Karpas-422 (cell line): ENCODE measurements around the gene ELFN1. TPM values are rescaled to one million over a fixed set of nuclear protein-coding genes. Genes with fewer than 3 reads are reported as not detected.

Experiments used
- DNase-seq: peaks from one replicate; pipeline ENCODE4 v3.0.0-alpha.2; 2015
- H2AFZ ChIP-seq: fragments of 200-600 bp; sonication (generic); 2 replicates; pipeline ENCODE4 v1.6.1; 2014; ENCODE audit warnings: antibody characterized with exemption, low read length, mixed read lengths
- H3K27ac ChIP-seq: fragments of 200-600 bp; sonication (generic); 2 replicates; pipeline ENCODE4 v1.5.1; 2014; ENCODE audit warnings: mild to moderate bottlenecking, low read length, moderate library complexity
- H3K27me3 ChIP-seq: fragments of 200-600 bp; sonication (generic); 2 replicates; pipeline ENCODE4 v1.6.1; 2014; ENCODE audit warnings: low read length, mixed read lengths
- H3K36me3 ChIP-seq: fragments of 200-600 bp; sonication (generic); 2 replicates; pipeline ENCODE4 v1.6.1; 2014; ENCODE audit warnings: low read length, mixed read lengths; ENCODE audit not compliant: insufficient read depth
- H3K4me1 ChIP-seq: fragments of 200-600 bp; sonication (generic); 2 replicates; pipeline ENCODE4 v1.6.1; 2014; ENCODE audit warnings: mild to moderate bottlenecking, low read length, mixed read lengths
- H3K4me2 ChIP-seq: fragments of 200-600 bp; sonication (generic); 2 replicates; pipeline ENCODE4 v1.6.1; 2014; ENCODE audit warnings: low read length, low read depth, mild to moderate bottlenecking; ENCODE audit not compliant: poor library complexity, severe bottlenecking
- H3K4me3 ChIP-seq: fragments of 200-600 bp; sonication (generic); 2 replicates; pipeline ENCODE4 v1.5.1; 2014; ENCODE audit warnings: mild to moderate bottlenecking, antibody characterized with exemption, low read length, mixed read lengths
- H3K79me2 ChIP-seq: fragments of 200-600 bp; sonication (generic); 2 replicates; pipeline ENCODE4 v1.6.1; 2014; ENCODE audit warnings: mild to moderate bottlenecking, low read length, mixed read lengths
- H3K9ac ChIP-seq: fragments of 200-600 bp; sonication (generic); 2 replicates; pipeline ENCODE4 v1.6.0; 2014; ENCODE audit warnings: low read length
- H3K9me2 ChIP-seq: fragments of 200-600 bp; sonication (generic), shearing (Covaris generic); replicated peaks from 2 replicates; pipeline ENCODE4 v1.6.0; 2014; ENCODE audit warnings: mild to moderate bottlenecking, low read length, moderate library complexity; ENCODE audit not compliant: insufficient read depth
- H3K9me3 ChIP-seq: fragments of 300-700, 200-600 bp; sonication (generic); 2 replicates; pipeline ENCODE4 v1.6.1; 2014; ENCODE audit warnings: low read length, mixed read lengths
- H4K20me1 ChIP-seq: fragments of 200-600 bp; sonication (generic); 2 replicates; pipeline ENCODE4 v1.6.1; 2014; ENCODE audit warnings: mild to moderate bottlenecking, antibody characterized with exemption, low read length, low read depth; ENCODE audit not compliant: insufficient read depth
- total RNA-seq: library from RNA; depleted of rRNA; stranded (reverse); fragments of >200 nt; shearing (Covaris generic); gene quantifications from 2 replicates; pipeline ENCODE4 v1.2.3, GENCODE V29; 2014; ENCODE audit warnings: low replicate concordance

ELFN1 gene
- total RNA-seq, 1 experiment from 2014 or later = not detected

GRCh38 chr7:1668396-1669063 lies 1.5 kb upstream of the ELFN1 start:
- Histone ChIP-seq H3K27me3 (no peaks in the 10 kb centered on the region), H3K9me2 (no peaks in the 10 kb centered on the region), H3K27ac (no peak overlapping the region), H3K36me3 (no peaks in the 10 kb centered on the region), H3K4me1 (no peaks in the 10 kb centered on the region), H3K4me2 (no peak overlapping the region), H3K9me3 (no peaks in the 10 kb centered on the region), H3K4me3 (no peak overlapping the region), H4K20me1 (no peaks in the 10 kb centered on the region), H3K79me2 (no peaks in the 10 kb centered on the region), H3K9ac (no peak overlapping the region), H2AFZ (no peak overlapping the region)
- DNase-seq = no peak

GRCh38 chr7:1669064-1669951 lies 769 bp upstream of the ELFN1 start:
- H3K4me3 ChIP-seq = no peak overlapping the region
- H3K36me3 ChIP-seq = no peaks in the 10 kb centered on the region
- H3K4me2 ChIP-seq = no peak overlapping the region
- H3K79me2 ChIP-seq = no peaks in the 10 kb centered on the region
- no peak for DNase-seq
- H3K27me3 ChIP-seq = no peaks in the 10 kb centered on the region
- H3K9me3 ChIP-seq = no peaks in the 10 kb centered on the region
- no peaks in the 10 kb centered on the region for H3K4me1 ChIP-seq
- no peak overlapping the region for H3K9ac ChIP-seq
- no peak overlapping the region for H3K27ac ChIP-seq
- H4K20me1 ChIP-seq = no peaks in the 10 kb centered on the region
- H3K9me2 ChIP-seq = no peaks in the 10 kb centered on the region
- no peak overlapping the region for H2AFZ ChIP-seq

- H3K79me2 ChIP-seq = no peaks in the 10 kb centered on the region
- H3K4me2 ChIP-seq = no peak overlapping the region
- no peaks in the 10 kb centered on the region for H3K9me2 ChIP-seq
- H3K4me1 ChIP-seq = no peaks in the 10 kb centered on the region
- H4K20me1 ChIP-seq = no peaks in the 10 kb centered on the region
- no peak for DNase-seq
- H3K9me3 ChIP-seq = no peaks in the 10 kb centered on the region
- no peaks in the 10 kb centered on the region for H3K27me3 ChIP-seq
- no peak overlapping the region for H2AFZ ChIP-seq
- H3K4me3 ChIP-seq = no peak overlapping the region
- no peaks in the 10 kb centered on the region for H3K36me3 ChIP-seq
- no peak overlapping the region for H3K27ac ChIP-seq
- H3K9ac ChIP-seq = no peak overlapping the region
Measured at GRCh38 chr7:1670894-1671593, 967 bp downstream of the ELFN1 start.

- no peak for DNase-seq
- H3K27me3 ChIP-seq = no peaks in the 10 kb centered on the region
Measured at GRCh38 chr7:1671594-1672451, 1.7 kb downstream of the ELFN1 start.

DNA sequence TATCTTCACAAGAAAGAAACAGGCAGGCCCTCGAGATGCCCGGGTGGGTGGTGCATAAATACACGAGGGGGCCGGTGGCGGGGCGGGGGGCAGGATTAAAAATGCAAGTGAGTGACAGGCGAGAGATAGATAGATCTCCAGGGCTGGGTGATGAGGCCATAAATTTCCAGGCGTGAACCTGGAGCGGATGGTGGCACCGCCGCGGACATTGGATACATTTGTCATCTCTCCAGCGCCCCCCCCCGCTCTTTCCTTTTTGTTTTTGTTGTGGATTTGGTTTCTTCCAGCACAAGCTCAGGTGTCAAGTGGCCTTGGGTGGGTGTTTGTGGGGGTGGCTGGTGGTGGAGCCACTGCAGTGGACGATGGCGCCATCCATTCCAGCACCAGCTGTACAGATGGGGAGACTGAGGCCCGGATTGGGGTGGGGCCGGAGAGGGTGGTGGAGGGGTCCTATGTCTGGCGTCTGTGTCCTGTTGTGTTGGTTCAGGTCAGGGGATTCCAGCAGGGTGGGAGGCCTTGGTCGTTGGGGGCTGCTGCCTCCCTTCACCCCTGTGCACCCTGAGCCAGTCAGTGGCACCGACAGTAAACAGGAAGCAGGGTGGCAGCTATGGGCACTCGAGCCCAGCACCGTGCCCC lies 2.9 kb downstream of the ELFN1 start:
- Histone ChIP-seq H3K4me2 (no peak overlapping the region), H3K4me1 (peaks cover 2% of the 10 kb centered on the region; the same call in 1 of the 2 replicates), H3K9ac (no peak overlapping the region), H3K27me3 (no peaks in the 10 kb centered on the region), H4K20me1 (0 out of 2 replicates have a peak, but pooled peaks cover 5% of the 10 kb centered on the region), H3K4me3 (no peak overlapping the region), H3K36me3 (no peaks in the 10 kb centered on the region), H3K27ac (no peak overlapping the region), H2AFZ (no peak overlapping the region), H3K9me2 (no peaks in the 10 kb centered on the region), H3K9me3 (no peaks in the 10 kb centered on the region), H3K79me2 (no peaks in the 10 kb centered on the region)
- DNase-seq = no peak

More at GRCh38 chr7:1671594-1672451, 1.7 kb downstream of the ELFN1 start:
- Histone ChIP-seq H4K20me1 (no peaks in the 10 kb centered on the region), H3K4me3 (no peak overlapping the region), H3K4me1 (no peaks in the 10 kb centered on the region), H3K36me3 (no peaks in the 10 kb centered on the region), H3K9ac (no peak overlapping the region), H2AFZ (no peak overlapping the region), H3K9me3 (no peaks in the 10 kb centered on the region), H3K27ac (no peak overlapping the region), H3K79me2 (no peaks in the 10 kb centered on the region), H3K9me2 (no peaks in the 10 kb centered on the region), H3K4me2 (no peak overlapping the region)

- no peaks in the 10 kb centered on the region for H3K27me3 ChIP-seq
- no peak for DNase-seq
Measured at GRCh38 chr7:1673581-1674118, 3.6 kb downstream of the ELFN1 start.

More at GRCh38 chr7:1673581-1674118, 3.6 kb downstream of the ELFN1 start:
- Histone ChIP-seq H3K4me3 (no peak overlapping the region), H3K36me3 (no peaks in the 10 kb centered on the region), H4K20me1 (0 out of 2 replicates have a peak, but pooled peaks cover 8% of the 10 kb centered on the region), H3K9me3 (no peaks in the 10 kb centered on the region), H3K4me1 (peaks cover 2% of the 10 kb centered on the region; the same call in 1 of the 2 replicates), H3K9ac (no peak overlapping the region), H3K4me2 (no peak overlapping the region), H3K27ac (no peak overlapping the region), H3K79me2 (no peaks in the 10 kb centered on the region), H3K9me2 (no peaks in the 10 kb centered on the region), H2AFZ (no peak overlapping the region)
